ENCODE results near the gene INTS11.

The INTS11 gene

GRCh38 chr1:1357871-1358432 lies 33.5 kb upstream of the INTS11 start:
- no peak for DNase-seq

GRCh38 chr1:1356796-1357401 lies 32.4 kb upstream of the INTS11 start:
- no peak for DNase-seq

- no peak for DNase-seq
These were observed 31.8 kb upstream of the INTS11 start for GRCh38 chr1:1356166-1356795.

GRCh38 chr1:1355416-1355815 lies 31.0 kb upstream of the INTS11 start:
- no peak for DNase-seq

GRCh38 chr1:1354271-1355247 lies 30.1 kb upstream of the INTS11 start:
- DNase-seq = no peak

- DNase-seq = no peak
These were observed 29.1 kb upstream of the INTS11 start for GRCh38 chr1:1353389-1354151.

GRCh38 chr1:1352786-1353388 lies 28.4 kb upstream of the INTS11 start:
- peak; percentile 83 for DNase-seq

GRCh38 chr1:1351511-1352427 lies 27.3 kb upstream of the INTS11 start:
- DNase-seq = no peak

- DNase-seq = peak; percentile 58
These were observed 25.0 kb upstream of the INTS11 start, which contains the start of gene DVL1 for GRCh38 chr1:1349256-1350012. DVL1 (minus strand) TSS chr1:1349418; CDS start chr1:1349065, 353 bp downstream.

GRCh38 chr1:1348420-1349255 lies 24.2 kb upstream of the INTS11 start:
- no peak for DNase-seq

GRCh38 chr1:1347663-1348419 lies 23.4 kb upstream of the INTS11 start:
- no peak for DNase-seq

GRCh38 chr1:1347026-1347595 lies 22.7 kb upstream of the INTS11 start:
- DNase-seq = no peak

- DNase-seq = no peak
These were observed 22.0 kb upstream of the INTS11 start for GRCh38 chr1:1346501-1346890.

- no peak for DNase-seq
These were observed 21.5 kb upstream of the INTS11 start for GRCh38 chr1:1345860-1346500.

- DNase-seq = no peak
These were observed 20.9 kb upstream of the INTS11 start for GRCh38 chr1:1345384-1345783.

GRCh38 chr1:1344655-1345361 lies 20.3 kb upstream of the INTS11 start:
- DNase-seq = no peak

Measured in NCI-H2171 (cell line).